Transverse colon (tissue), 4 donors: Measurements from ENCODE around the gene DMXL2. TPM values are rescaled to one million over a fixed set of nuclear protein-coding genes. Genes with fewer than 3 reads are reported as not detected.
"Not testable (repeated sequence)": the region's sequence is repeated elsewhere in the genome, so short reads cannot be mapped to it uniquely, and the experiment has no call there.

Source experiments
- DNase-seq: peaks from one replicate; pipeline ENCODE4 v3.0.0-alpha.2; 2019
- H3K27ac ChIP-seq, 4 donors: fragments of 200-600 bp; sonication (generic); 2 replicates each; pipeline ENCODE4 v1.5.1; 2016 to 2018; ENCODE audit warnings: inconsistent platforms in 4 of 4
- H3K27me3 ChIP-seq: fragments of 200-600 bp; sonication (generic); 2 replicates; pipeline ENCODE4 v1.5.1; 2017; ENCODE audit warnings: inconsistent platforms
- H3K36me3 ChIP-seq, 4 donors: fragments of 200-600 bp; sonication (generic); 2 replicates each; pipeline ENCODE4 v1.5.1; 2017 to 2019; ENCODE audit warnings: inconsistent platforms in 4 of 4
- H3K4me1 ChIP-seq, 4 donors: fragments of 200-600 bp; sonication (generic); 2 replicates each; pipeline ENCODE4 v1.5.1; 2017 to 2020; ENCODE audit warnings: inconsistent platforms in 4 of 4
- H3K4me3 ChIP-seq, 4 donors: fragments of 200-600 bp; sonication (generic); 1 replicate in 1 of 4; 2 replicates in 3 of 4; pipeline versions ENCODE4 v1.5.1 to v1.6.1; 2017 to 2019; ENCODE audit warnings: inconsistent platforms in 4 of 4
- H3K9me3 ChIP-seq, 2 donors: fragments of 200-600 bp; sonication (generic); 2 replicates each; pipeline ENCODE4 v1.5.1; 2017 to 2019; ENCODE audit warnings: inconsistent platforms in 2 of 2
- CTCF ChIP-seq, 5 experiments: fragments of 200-600 bp in 3 of 5; fragments of 450-650 bp in 2 of 5; sonication (generic) in 3 of 5; IDR thresholded peaks; 1 replicate in 2 of 5; 2 replicates in 3 of 5; pipeline ENCODE4 v1.5.1; 2016 to 2017; ENCODE audit warnings: antibody characterized with exemption in 5 of 5, inconsistent platforms in 3 of 5, mild to moderate bottlenecking in 2 of 5, moderate library complexity in 1 of 5
- EP300 ChIP-seq: sonication (generic); formaldehyde crosslinking; IDR thresholded peaks from one replicate; pipeline ENCODE4 v1.6.1; 2017; ENCODE audit warnings: antibody characterized with exemption, low read depth
- POLR2A ChIP-seq: fragments of 450-650 bp; IDR thresholded peaks from one replicate; pipeline ENCODE4 v1.6.1; 2016; ENCODE audit warnings: antibody characterized with exemption, mild to moderate bottlenecking, moderate library complexity
- POLR2AphosphoS5 ChIP-seq, 3 donors: sonication (generic); formaldehyde crosslinking; IDR thresholded peaks; one replicate each; pipeline ENCODE4 v1.6.1; 2016; ENCODE audit warnings: antibody characterized with exemption in 3 of 3
- WGBS, 2 donors: methylation state at CpG; one replicate each; pipeline ENCODE4 v1.1.5; 2018; ENCODE audit warnings: low coverage in 1 of 2; 5-methylcytosine and 5-hydroxymethylcytosine counted together
- in situ Hi-C, 4 donors: fragments of 200-750 bp; cut with MboI; loops; one replicate each; pipeline versions ENCODE4 v1.15.0 to v1.15.1; 2017; ENCODE audit warnings: low sequenced_read_pairs in 3 of 4, low pct_ligation_motif_present in 1 of 4, low pct_unique_long_range_greater_than_20kb in 1 of 4
- intact Hi-C: fragments of 100-400 bp; cut with DNase I; formaldehyde crosslinking; loops from one replicate; pipeline ENCODE4 v1.15.1; 2023; ENCODE audit warnings: low total_unique reads
- total RNA-seq, 4 donors: library from RNA; depleted of rRNA; stranded (reverse); fragments of >200 nt; gene quantifications; one replicate each; pipeline ENCODE4 v1.1.0, GENCODE V29; 2016

DMXL2 gene
- total RNA-seq, 4 donors from 2014 or later: 35.8 to 75.9 (median 56.0) TPM

GRCh38 chr15:51668446-51668845, 45.9 kb upstream of the DMXL2 start:
- no peak for DNase-seq
- Histone ChIP-seq H3K27me3 (peaks cover 9% of the 10 kb centered on the region), H3K36me3 (no peaks in the 10 kb centered on the region), H3K27ac (no peak overlapping the region), H3K9me3 (no peaks in the 10 kb centered on the region), H3K4me3 (no peak overlapping the region), H3K4me1 (no peaks in the 10 kb centered on the region)
- intact Hi-C loops: no loop called here
- TF ChIP-seq CTCF (IDR thresholded peaks at IDR 0.05) (no peak), POLR2A (no peak), EP300 (no peak), POLR2AphosphoS5 (IDR thresholded peaks at IDR 0.05) (no peak)
- 83 to 100% methylated on average over 2 to 5 of the region's 5 CpGs for WGBS, 2 donors
- in situ Hi-C loops: no loop called here

GRCh38 chr15:51667478-51667877, 44.9 kb upstream of the DMXL2 start:
- in situ Hi-C loops: no loop called here
- H3K9me3 ChIP-seq: no peaks in the 10 kb centered on the region
- H3K27ac ChIP-seq: no peak overlapping the region
- 52 to 55% methylated on average over 6 of the region's 6 CpGs for WGBS, 2 donors
- H3K36me3 ChIP-seq: no peaks in the 10 kb centered on the region
- H3K4me1 ChIP-seq: no peaks in the 10 kb centered on the region
- peaks cover 6% of the 10 kb centered on the region for H3K27me3 ChIP-seq
- intact Hi-C loops: no loop called here
- DNase-seq: no peak
- TF ChIP-seq CTCF (IDR thresholded peaks at IDR 0.05) (no peak), POLR2AphosphoS5 (IDR thresholded peaks at IDR 0.05) (no peak), EP300 (no peak), POLR2A (no peak)
- no peak overlapping the region for H3K4me3 ChIP-seq

- intact Hi-C loops (no loop called here), in situ Hi-C loops (no loop called here)
- Histone ChIP-seq H3K4me1 (no peaks in the 10 kb centered on the region), H3K27me3 (no peaks in the 10 kb centered on the region), H3K27ac (no peak overlapping the region), H3K9me3 (no peaks in the 10 kb centered on the region), H3K4me3 (no peak overlapping the region), H3K36me3 (no peaks in the 10 kb centered on the region)
- TF ChIP-seq POLR2AphosphoS5 (IDR thresholded peaks at IDR 0.05) (no peak), EP300 (no peak)
- DNase-seq: no peak
- 91 to 100% methylated on average over 2 of the region's 2 CpGs for WGBS, 2 donors
These were observed 38.5 kb upstream of the DMXL2 start for GRCh38 chr15:51661072-51661471.

DNA sequence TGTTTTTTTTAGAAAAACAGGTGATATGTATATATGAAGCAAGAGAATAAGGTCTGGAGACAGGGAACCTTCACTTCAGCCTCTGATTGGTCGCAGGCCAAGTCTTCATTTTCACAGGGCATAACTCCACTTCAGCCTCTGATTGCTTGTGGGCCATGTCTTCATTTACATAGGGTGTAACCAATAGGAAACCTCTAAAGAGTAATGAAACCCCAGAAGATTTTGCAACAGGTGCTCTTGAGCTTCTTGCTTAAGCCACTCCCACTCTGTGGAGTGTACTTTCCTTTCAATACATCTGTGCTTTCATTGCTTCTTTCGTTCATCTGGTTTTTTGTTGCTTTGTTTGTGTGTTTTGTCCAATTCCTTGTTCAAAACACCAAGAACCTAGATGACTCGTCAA, 36.1 kb upstream of the DMXL2 start:
- no peaks in the 10 kb centered on the region for H3K36me3 ChIP-seq
- DNase-seq: no peak
- no peaks in the 10 kb centered on the region for H3K4me1 ChIP-seq
- no peak overlapping the region for H3K4me3 ChIP-seq
- no peak for TF ChIP-seq CTCF (IDR thresholded peaks at IDR 0.05)
- TF ChIP-seq EP300: no peak
- TF ChIP-seq POLR2AphosphoS5 (IDR thresholded peaks at IDR 0.05): no peak
- no peak for TF ChIP-seq POLR2A
- intact Hi-C loops: no loop called here
- H3K9me3 ChIP-seq: no peaks in the 10 kb centered on the region
- no peaks in the 10 kb centered on the region for H3K27me3 ChIP-seq
- 69 to 86% methylated on average over 3 of the region's 3 CpGs for WGBS, 2 donors
- in situ Hi-C loops: loop anchor here in 1 of 4 donors (10.0 kb wide), 1 partner anchor 116 kb away; no protein-coding TSS in a partner anchor
- H3K27ac ChIP-seq: no peak overlapping the region

DNA sequence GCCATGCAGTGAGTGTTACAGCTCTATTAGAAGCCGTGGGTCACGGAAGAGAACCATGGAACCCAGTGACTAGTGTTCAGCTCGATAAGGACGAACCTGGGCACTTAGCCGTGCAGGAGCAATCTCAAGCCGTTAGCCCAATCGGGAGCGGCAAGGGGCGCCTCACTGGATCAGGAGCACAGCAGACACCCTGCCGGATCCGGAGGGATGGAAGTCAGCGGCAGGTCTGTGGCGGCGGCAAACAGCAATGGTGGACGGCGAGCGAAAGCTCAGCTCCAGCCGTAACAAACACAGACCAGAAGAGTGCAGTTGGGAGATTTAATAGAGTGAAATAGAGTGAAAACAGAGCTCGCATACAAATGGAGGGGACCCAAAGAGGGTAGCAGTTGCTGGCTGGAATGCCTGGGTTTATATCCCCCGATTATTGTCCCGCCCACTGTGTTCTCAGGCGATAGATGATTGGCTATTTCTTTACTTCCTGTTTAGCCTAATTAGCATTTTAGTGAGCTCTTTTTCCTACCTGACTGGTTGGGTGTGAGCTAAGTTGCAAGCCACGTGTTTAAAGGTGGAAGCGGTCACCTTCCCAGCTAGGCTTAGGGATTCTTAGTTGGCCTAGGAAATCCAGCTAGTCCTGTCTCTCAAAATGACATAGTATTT, 33.0 kb upstream of the DMXL2 start:
- H3K4me1 ChIP-seq, H3K9me3 ChIP-seq, H3K4me3 ChIP-seq, intact Hi-C loops, H3K27ac ChIP-seq, H3K36me3 ChIP-seq, H3K27me3 ChIP-seq, DNase-seq: not testable (repeated sequence)
- in situ Hi-C loops: loop anchor here in 1 of 4 donors (10.0 kb wide), 1 partner anchor 119 kb away; no protein-coding TSS in a partner anchor
- WGBS, 2 donors: 90 to 94% methylated on average over 6 to 24 of the region's 24 CpGs
